Tibial nerve (tissue), 4 donors: ENCODE data around the gene DCUN1D3. TPM values are rescaled to one million over a fixed set of nuclear protein-coding genes. Genes with fewer than 3 reads are reported as not detected.

Source experiments
- DNase-seq, 2 donors: peaks; one replicate each; pipeline ENCODE4 v3.0.0-alpha.2; 2019; ENCODE audit warnings: low spot score in 2 of 2
- H3K27ac ChIP-seq, 4 donors: fragments of 200-600 bp; sonication (generic) in 3 of 4; one replicate each; pipeline ENCODE4 v1.5.1; 2017 to 2019; ENCODE audit warnings: mild to moderate bottlenecking in 1 of 4
- H3K27me3 ChIP-seq, 2 donors: fragments of 200-600 bp; sonication (generic) in 1 of 2; one replicate each; pipeline versions ENCODE4 v1.5.1 to v1.6.0; 2017 to 2019
- H3K36me3 ChIP-seq, 3 donors: fragments of 200-600 bp; sonication (generic); one replicate each; pipeline ENCODE4 v1.5.1; 2018 to 2019
- H3K4me1 ChIP-seq, 4 donors: fragments of 200-600 bp; sonication (generic) in 3 of 4; one replicate each; pipeline ENCODE4 v1.5.1; 2017 to 2019
- H3K4me3 ChIP-seq, 4 donors: fragments of 200-600 bp; sonication (generic) in 3 of 4; one replicate each; pipeline ENCODE4 v1.5.1; 2017 to 2019; ENCODE audit warnings: mild to moderate bottlenecking in 1 of 4, moderate library complexity in 1 of 4
- H3K9me3 ChIP-seq, 4 donors: fragments of 200-600 bp; sonication (generic) in 3 of 4; one replicate each; pipeline ENCODE4 v1.5.1; 2017 to 2019
- CTCF ChIP-seq, 5 experiments: fragments of 200-600 bp in 3 of 5; fragments of 450-650 bp in 2 of 5; sonication (generic) in 3 of 5; IDR thresholded peaks; one replicate each; pipeline ENCODE4 v1.5.1; 2016 to 2019; ENCODE audit warnings: antibody characterized with exemption in 5 of 5, mild to moderate bottlenecking in 3 of 5, moderate library complexity in 2 of 5
- EP300 ChIP-seq, 2 donors: sonication (generic); formaldehyde crosslinking; IDR thresholded peaks; one replicate each; pipeline ENCODE4 v1.6.1; 2017; ENCODE audit warnings: antibody characterized with exemption in 2 of 2, mild to moderate bottlenecking in 1 of 2
- POLR2A ChIP-seq, 2 donors: fragments of 450-650 bp; IDR thresholded peaks; one replicate each; pipeline ENCODE4 v1.6.1; 2017; ENCODE audit warnings: antibody characterized with exemption in 2 of 2, mild to moderate bottlenecking in 2 of 2, moderate library complexity in 2 of 2
- WGBS, 2 donors: methylation state at CpG; one replicate each; pipeline ENCODE4 v1.1.5; 2018; 5-methylcytosine and 5-hydroxymethylcytosine counted together
- total RNA-seq, 4 donors: library from RNA; depleted of rRNA; stranded (reverse); fragments of >200 nt; gene quantifications; one replicate each; pipeline ENCODE4 v1.1.0, GENCODE V29; 2016

DCUN1D3 gene
- total RNA-seq, 4 donors from 2014 or later, result 28.8 to 37.5 (median 29.3) TPM

DNA sequence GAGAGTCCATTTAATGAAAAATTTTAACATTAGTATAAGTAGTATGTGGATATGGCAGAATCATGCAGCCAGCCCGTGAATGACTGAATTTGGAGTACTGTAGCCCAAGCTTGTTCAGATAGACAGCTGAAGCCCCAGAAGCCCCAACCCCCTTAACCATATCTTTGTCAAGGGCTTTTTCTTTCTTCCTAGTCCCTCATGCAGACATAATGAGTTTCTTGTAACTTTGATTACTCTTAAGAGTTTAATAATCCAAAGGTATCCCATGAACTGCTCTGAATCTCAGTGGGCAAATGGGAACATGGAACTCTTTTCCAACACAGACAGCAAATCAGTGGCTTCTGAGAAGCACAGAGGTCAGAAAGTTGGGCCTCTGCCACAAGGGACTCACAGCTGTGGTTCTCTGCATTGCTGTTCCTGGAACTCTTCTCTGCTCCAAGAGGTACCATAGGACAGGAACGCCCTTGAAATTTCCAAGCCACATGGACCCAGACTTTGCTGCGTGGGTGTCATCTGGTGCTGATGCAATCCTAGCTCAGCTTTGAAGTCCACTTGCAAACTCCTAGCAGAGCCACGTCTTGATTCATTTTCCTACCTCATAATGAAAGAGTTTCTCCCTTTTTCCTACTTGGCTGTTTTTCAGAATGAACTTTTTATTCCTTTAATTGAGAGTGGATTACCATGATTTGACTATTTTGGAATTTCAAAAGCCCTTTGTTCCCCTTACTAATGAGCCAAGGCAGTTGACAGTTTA, 18.5 kb upstream of the DCUN1D3 start:
- TF ChIP-seq CTCF (IDR thresholded peaks at IDR 0.05), result no peak
- TF ChIP-seq EP300 (IDR thresholded peaks at IDR 0.05), result peak in 1 of 2 donors; percentile 37
- Histone ChIP-seq H3K27ac (peak overlapping the region in 2 of 4 donors; percentile 18 to 20), H3K36me3 (peaks cover 0 to 25% (median 0%) of the 10 kb centered on the region in 3 donors), H3K9me3 (no peaks in the 10 kb centered on the region), H3K4me3 (no peak overlapping the region), H3K4me1 (peaks cover 0 to 39% (median 11%) of the 10 kb centered on the region in 4 donors), H3K27me3 (no peaks in the 10 kb centered on the region)
- peak; percentile 39 to 47 for DNase-seq
- 54 to 55% methylated on average over 4 of the region's 4 CpGs for WGBS, 2 donors

- Histone ChIP-seq H3K27me3 (no peaks in the 10 kb centered on the region), H3K27ac (no peak overlapping the region), H3K4me1 (peaks cover 0 to 52% (median 15%) of the 10 kb centered on the region in 4 donors), H3K36me3 (peaks cover 0 to 12% (median 0%) of the 10 kb centered on the region in 3 donors), H3K4me3 (no peak overlapping the region), H3K9me3 (no peaks in the 10 kb centered on the region)
- DNase-seq, result no peak
- WGBS, 2 donors, result 87 to 89% methylated on average over 4 of the region's 4 CpGs
- TF ChIP-seq CTCF (IDR thresholded peaks at IDR 0.05) (no peak), EP300 (IDR thresholded peaks at IDR 0.05) (no peak)
Observed at GRCh38 chr16:20916942-20917341, 16.8 kb upstream of the DCUN1D3 start.

DNA sequence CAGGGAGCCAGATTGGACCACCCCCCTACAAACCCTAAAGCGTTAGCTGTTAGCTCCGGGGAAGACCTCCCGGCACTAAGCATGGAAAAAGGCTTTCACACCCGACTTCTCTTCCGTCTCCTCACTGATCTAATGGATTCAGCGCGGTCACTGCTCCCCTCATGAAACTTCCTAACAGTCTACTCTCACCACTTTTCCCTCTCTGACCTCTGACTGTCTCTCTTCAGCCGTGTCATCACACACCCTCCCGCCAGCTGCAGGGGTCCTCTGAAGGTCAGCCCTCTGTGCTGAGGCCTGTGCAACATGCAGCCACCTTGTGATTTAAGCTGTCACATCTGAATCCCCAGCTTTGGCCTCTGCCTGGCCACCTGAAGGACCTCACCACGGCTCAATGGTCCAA, 16.1 kb upstream of the DCUN1D3 start:
- TF ChIP-seq POLR2A (IDR thresholded peaks at IDR 0.05) (no peak), EP300 (IDR thresholded peaks at IDR 0.05) (no peak), CTCF (IDR thresholded peaks at IDR 0.05) (no peak)
- DNase-seq, result no peak
- H3K27me3 ChIP-seq, result no peaks in the 10 kb centered on the region

DNA sequence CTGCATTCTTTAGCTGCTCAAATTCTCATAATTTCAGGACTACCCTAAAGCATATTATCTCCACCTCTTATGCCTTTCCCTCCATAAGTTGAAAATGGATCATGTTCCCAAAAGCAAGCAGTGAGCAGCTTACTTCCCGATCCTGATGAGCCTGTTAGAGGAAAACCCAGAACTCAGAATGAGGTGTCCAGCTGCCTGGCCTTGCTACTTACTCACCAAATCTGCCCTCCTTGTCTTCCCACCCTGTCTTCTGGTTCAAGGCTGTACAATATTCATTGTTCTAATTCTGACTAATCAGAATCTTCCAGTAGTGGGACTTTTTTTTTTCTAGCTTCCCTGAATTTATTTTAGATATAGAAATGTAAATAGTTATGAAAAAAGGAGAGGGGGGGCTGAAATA, 11.2 kb upstream of the DCUN1D3 start:
- Histone ChIP-seq H3K27ac (peak overlapping the region; percentile 31 to 92 (median 72)), H3K36me3 (peaks cover 0 to 7% (median 0%) of the 10 kb centered on the region in 3 donors), H3K4me1 (peaks cover 0 to 78% (median 25%) of the 10 kb centered on the region in 4 donors), H3K27me3 (no peaks in the 10 kb centered on the region), H3K4me3 (no peak overlapping the region), H3K9me3 (no peaks in the 10 kb centered on the region)
- no peak for DNase-seq
- WGBS, 2 donors, result 50 to 52% methylated on average over 1 of the region's 1 CpG
- TF ChIP-seq EP300 (IDR thresholded peaks at IDR 0.05) (no peak), POLR2A (IDR thresholded peaks at IDR 0.05) (no peak), CTCF (IDR thresholded peaks at IDR 0.05) (no peak)

More for the DNA sequence above, 16.1 kb upstream of the DCUN1D3 start:
- no peaks in the 10 kb centered on the region for H3K9me3 ChIP-seq
- peaks cover 0 to 10% (median 0%) of the 10 kb centered on the region in 3 donors for H3K36me3 ChIP-seq
- H3K4me1 ChIP-seq, result peaks cover 0 to 58% (median 20%) of the 10 kb centered on the region in 4 donors
- H3K4me3 ChIP-seq, result no peak overlapping the region
- H3K27ac ChIP-seq, result no peak overlapping the region
- 83 to 88% methylated on average over 10 of the region's 10 CpGs for WGBS, 2 donors

- no peak for DNase-seq
- 34 to 37% methylated on average over 2 of the region's 2 CpGs for WGBS, 2 donors
- Histone ChIP-seq H3K4me1 (peaks cover 0 to 79% (median 30%) of the 10 kb centered on the region in 4 donors), H3K9me3 (no peaks in the 10 kb centered on the region), H3K4me3 (no peak overlapping the region), H3K27me3 (no peaks in the 10 kb centered on the region), H3K27ac (peak overlapping the region; percentile 31 to 92 (median 72)), H3K36me3 (peaks cover 0 to 2% (median 0%) of the 10 kb centered on the region in 3 donors)
- TF ChIP-seq POLR2A (IDR thresholded peaks at IDR 0.05) (no peak), EP300 (IDR thresholded peaks at IDR 0.05) (peak; percentile 35 to 94)
Observed at GRCh38 chr16:20910781-20911321, 10.7 kb upstream of the DCUN1D3 start.
